Bone marrow (tissue), 2 donors: ENCODE data around the gene STAT3.
A peak's percentile ranks its signal among the peaks of the same experiment; 100 is the strongest.

Experiments
- DNase-seq, 2 donors: peaks; one replicate each; lab custom pipeline; 2025; lab: John Stamatoyannopoulos, UW

STAT3 gene

GRCh38 chr17:42294469-42295398, 93.5 kb downstream of the STAT3 start:
- DNase-seq = no peak

GRCh38 chr17:42291129-42291528, 97.1 kb downstream of the STAT3 start:
- DNase-seq = no peak

GRCh38 chr17:42290577-42290976, 97.7 kb downstream of the STAT3 start:
- DNase-seq = no peak

- peak in 1 of 2 donors; percentile 11 for DNase-seq
Observed at GRCh38 chr17:42289611-42290181, 98.5 kb downstream of the STAT3 start.

- DNase-seq = peak in 1 of 2 donors; percentile 13
Observed at GRCh38 chr17:42288803-42289610, 99.2 kb downstream of the STAT3 start.

- peak; percentile 51 to 69 for DNase-seq
Observed at GRCh38 chr17:42287977-42288802, 100.1 kb downstream of the STAT3 start, which contains the start of gene STAT5A. TSS of gene STAT5A (plus strand) at chr17:42288498. CDS start at chr17:42289412, 914 bp downstream.

GRCh38 chr17:42287305-42287976, 100.8 kb downstream of the STAT3 start:
- DNase-seq = peak; percentile 14 to 25

GRCh38 chr17:42286411-42287221, 101.6 kb downstream of the STAT3 start:
- no peak for DNase-seq

GRCh38 chr17:42285346-42286050, 102.7 kb downstream of the STAT3 start:
- DNase-seq = no peak

- DNase-seq = no peak
Observed at GRCh38 chr17:42284566-42284965, 103.7 kb downstream of the STAT3 start.

- DNase-seq = no peak
Observed at GRCh38 chr17:42284024-42284369, 104.2 kb downstream of the STAT3 start.

GRCh38 chr17:42283241-42284023, 104.8 kb downstream of the STAT3 start:
- DNase-seq = no peak

- DNase-seq = no peak
Observed at GRCh38 chr17:42282478-42283080, 105.7 kb downstream of the STAT3 start.

GRCh38 chr17:42281571-42282096, 106.6 kb downstream of the STAT3 start:
- no peak for DNase-seq

GRCh38 chr17:42279776-42280630, 108.2 kb downstream of the STAT3 start:
- no peak for DNase-seq

GRCh38 chr17:42277342-42277712, 110.9 kb downstream of the STAT3 start:
- DNase-seq = no peak
